ENCODE data around the gene PREB. TPM values are rescaled to one million over a fixed set of nuclear protein-coding genes. Genes with fewer than 3 reads are reported as not detected.

PREB gene
- total RNA-seq, 2 experiments from 2014 or later = 96.8 to 113 TPM

DNA sequence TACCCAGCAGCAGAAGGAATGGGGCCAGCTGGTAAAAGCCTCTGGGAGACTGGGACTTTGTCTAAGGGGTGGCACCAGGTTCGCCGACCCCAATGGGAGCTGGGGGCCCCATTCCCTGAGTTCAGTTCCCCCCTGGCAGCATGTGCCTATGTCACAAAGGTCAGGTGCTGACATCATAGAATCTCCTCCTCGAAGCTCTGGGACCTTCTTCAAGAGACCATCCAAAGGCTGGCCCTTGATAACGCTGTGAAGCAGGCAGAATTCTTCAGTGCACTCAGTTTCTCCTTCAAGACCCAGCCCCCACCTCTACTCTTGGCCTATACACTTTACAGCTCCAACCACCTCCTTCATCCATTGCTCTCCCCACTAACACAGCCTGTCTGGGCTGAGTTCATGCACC, 4.9 kb upstream of the PREB start, which contains the start of gene PRR30:
TSS of gene PRR30 (minus strand) at position 101 of the 400 bp plus-strand sequence. CDS start 1,081 bp downstream, outside the sequence.
- TF ChIP-seq EZH2phosphoT487 (IDR thresholded peaks at IDR 0.05; ENCODE audit: borderline replicate concordance, low read depth, low read length) = no peak
- H3K4me1 ChIP-seq (ENCODE audit: insufficient read depth, low read length, poor library complexity, severe bottlenecking) = peaks cover 8% of the 10 kb centered on the region
- BruUV-seq (replicated peaks) = no TSS peak
- ChIA-PET CTCF (ENCODE audit: unreplicated experiment) (no interaction called here), POLR2A (no interaction called here)
- intact Hi-C loops (cut with micrococcal nuclease; ENCODE audit: unreplicated experiment) = no loop called here
- no peak within 1 kb of the TSS for H2AFZ ChIP-seq (ENCODE audit: low read length)
- no peaks in the 10 kb centered on the region for H3K9me2 ChIP-seq (ENCODE audit: insufficient read depth, low read length)
- peaks cover 7% of the 10 kb centered on the region; the same call in 1 of the 2 replicates for H3K9me3 ChIP-seq (ENCODE audit: low read length)
- DNase-seq (ENCODE audit: low spot score) = no peak
- no peak within 1 kb of the TSS for H3K4me3 ChIP-seq (ENCODE audit: low read depth, low read length, poor library complexity, severe bottlenecking)
- H4K20me1 ChIP-seq (ENCODE audit: insufficient read depth, low read length) = no peaks in the 10 kb centered on the region
- H3K4me2 ChIP-seq (ENCODE audit: low read length) = no peak within 1 kb of the TSS
- peaks cover under 1% of the 10 kb centered on the region; the same call in 1 of the 2 replicates for H3K79me2 ChIP-seq (ENCODE audit: insufficient read depth, low read depth, low read length)
- no peaks in the 10 kb centered on the region for H3K36me3 ChIP-seq (ENCODE audit: insufficient read depth, low read length)
- no peak within 1 kb of the TSS for H3K27ac ChIP-seq (ENCODE audit: low read depth, low read length, poor library complexity, severe bottlenecking)

- POLR2A ChIA-PET = no interaction called here
- H2AFZ ChIP-seq (ENCODE audit: low read length) = no peak overlapping the region
These were observed 3.7 kb upstream of the PREB start for GRCh38 chr2:27138111-27138510.

GRCh38 chr2:27137322-27137935, 3.0 kb upstream of the PREB start:
- Histone ChIP-seq H3K4me3 (ENCODE audit: low read depth, low read length, poor library complexity, severe bottlenecking) (no peak overlapping the region), H3K79me2 (ENCODE audit: insufficient read depth, low read depth, low read length) (peaks cover 19% of the 10 kb centered on the region), H3K4me2 (ENCODE audit: low read length) (no peak overlapping the region), H3K4me1 (ENCODE audit: insufficient read depth, low read length, poor library complexity, severe bottlenecking) (peaks cover 20% of the 10 kb centered on the region), H3K9me3 (ENCODE audit: low read length) (no peaks in the 10 kb centered on the region), H3K9me2 (ENCODE audit: insufficient read depth, low read length) (no peaks in the 10 kb centered on the region), H2AFZ (ENCODE audit: low read length) (no peak overlapping the region), H3K27ac (ENCODE audit: low read depth, low read length, poor library complexity, severe bottlenecking) (no peak overlapping the region), H3K36me3 (ENCODE audit: insufficient read depth, low read length) (peaks cover 11% of the 10 kb centered on the region), H4K20me1 (ENCODE audit: insufficient read depth, low read length) (peaks cover 5% of the 10 kb centered on the region; the same call in 1 of the 2 replicates)
- TF ChIP-seq, protein P1, sequence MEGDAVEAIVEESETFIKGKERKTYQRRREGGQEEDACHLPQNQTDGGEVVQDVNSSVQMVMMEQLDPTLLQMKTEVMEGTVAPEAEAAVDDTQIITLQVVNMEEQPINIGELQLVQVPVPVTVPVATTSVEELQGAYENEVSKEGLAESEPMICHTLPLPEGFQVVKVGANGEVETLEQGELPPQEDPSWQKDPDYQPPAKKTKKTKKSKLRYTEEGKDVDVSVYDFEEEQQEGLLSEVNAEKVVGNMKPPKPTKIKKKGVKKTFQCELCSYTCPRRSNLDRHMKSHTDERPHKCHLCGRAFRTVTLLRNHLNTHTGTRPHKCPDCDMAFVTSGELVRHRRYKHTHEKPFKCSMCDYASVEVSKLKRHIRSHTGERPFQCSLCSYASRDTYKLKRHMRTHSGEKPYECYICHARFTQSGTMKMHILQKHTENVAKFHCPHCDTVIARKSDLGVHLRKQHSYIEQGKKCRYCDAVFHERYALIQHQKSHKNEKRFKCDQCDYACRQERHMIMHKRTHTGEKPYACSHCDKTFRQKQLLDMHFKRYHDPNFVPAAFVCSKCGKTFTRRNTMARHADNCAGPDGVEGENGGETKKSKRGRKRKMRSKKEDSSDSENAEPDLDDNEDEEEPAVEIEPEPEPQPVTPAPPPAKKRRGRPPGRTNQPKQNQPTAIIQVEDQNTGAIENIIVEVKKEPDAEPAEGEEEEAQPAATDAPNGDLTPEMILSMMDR (conservative IDR thresholded peaks at IDR 0.05; ENCODE audit: low read length) = no peak
- no peak for TF ChIP-seq EZH2phosphoT487 (IDR thresholded peaks at IDR 0.05; ENCODE audit: borderline replicate concordance, low read depth, low read length)
- no TSS peak for BruUV-seq (replicated peaks)
- intact Hi-C loops (cut with micrococcal nuclease; ENCODE audit: unreplicated experiment) = no loop called here
- DNase-seq (ENCODE audit: low spot score) = no peak
- ChIA-PET POLR2A (interaction anchor here (0.8 kb wide), 1 partner anchor 23 kb away, joined by 3 read pairs; no protein-coding TSS in a partner anchor), CTCF (ENCODE audit: unreplicated experiment) (no interaction called here)

More at GRCh38 chr2:27138111-27138510, 3.7 kb upstream of the PREB start:
- Histone ChIP-seq H3K4me1 (ENCODE audit: insufficient read depth, low read length, poor library complexity, severe bottlenecking) (peaks cover 14% of the 10 kb centered on the region), H3K9me3 (ENCODE audit: low read length) (peaks cover 2% of the 10 kb centered on the region; the same call in 1 of the 2 replicates), H3K4me3 (ENCODE audit: low read depth, low read length, poor library complexity, severe bottlenecking) (no peak overlapping the region), H3K27ac (ENCODE audit: low read depth, low read length, poor library complexity, severe bottlenecking) (no peak overlapping the region), H3K4me2 (ENCODE audit: low read length) (no peak overlapping the region), H4K20me1 (ENCODE audit: insufficient read depth, low read length) (peaks cover 5% of the 10 kb centered on the region; the same call in 1 of the 2 replicates), H3K36me3 (ENCODE audit: insufficient read depth, low read length) (peaks cover 4% of the 10 kb centered on the region; the same call in 1 of the 2 replicates), H3K79me2 (ENCODE audit: insufficient read depth, low read depth, low read length) (peaks cover 12% of the 10 kb centered on the region), H3K9me2 (ENCODE audit: insufficient read depth, low read length) (no peaks in the 10 kb centered on the region)
- CTCF ChIA-PET (ENCODE audit: unreplicated experiment) = no interaction called here
- intact Hi-C loops (cut with micrococcal nuclease; ENCODE audit: unreplicated experiment) = no loop called here
- DNase-seq (ENCODE audit: low spot score) = no peak
- no peak for TF ChIP-seq EZH2phosphoT487 (IDR thresholded peaks at IDR 0.05; ENCODE audit: borderline replicate concordance, low read depth, low read length)
- TF ChIP-seq, protein P1 (conservative IDR thresholded peaks at IDR 0.05; ENCODE audit: low read length) = no peak
- no TSS peak for BruUV-seq (replicated peaks)
